GM12891 (cell line): Measurements from ENCODE around the gene CREB5.

Experiments
- POLR2A ChIP-seq: IDR thresholded peaks from 2 replicates; pipeline ENCODE4 v1.6.1; 2011; ENCODE audit warnings: low read depth, low read length, control low read depth
- POLR2AphosphoS5 ChIP-seq: IDR thresholded peaks from 2 replicates; pipeline ENCODE4 v1.6.1; 2011; ENCODE audit warnings: low read depth, low read length, control low read depth

- TF ChIP-seq POLR2AphosphoS5: no peak
- no peak for TF ChIP-seq POLR2A
Observed at GRCh38 chr7:28512668-28513440, 100.5 kb downstream of the CREB5 start.
